Retina (tissue), 1 donor: Measurements from ENCODE around the gene GVQW3.

Source experiments
- DNase-seq: peaks from one replicate; pipeline ENCODE4 v3.0.0-alpha.2; 2016

Gene GVQW3

DNA sequence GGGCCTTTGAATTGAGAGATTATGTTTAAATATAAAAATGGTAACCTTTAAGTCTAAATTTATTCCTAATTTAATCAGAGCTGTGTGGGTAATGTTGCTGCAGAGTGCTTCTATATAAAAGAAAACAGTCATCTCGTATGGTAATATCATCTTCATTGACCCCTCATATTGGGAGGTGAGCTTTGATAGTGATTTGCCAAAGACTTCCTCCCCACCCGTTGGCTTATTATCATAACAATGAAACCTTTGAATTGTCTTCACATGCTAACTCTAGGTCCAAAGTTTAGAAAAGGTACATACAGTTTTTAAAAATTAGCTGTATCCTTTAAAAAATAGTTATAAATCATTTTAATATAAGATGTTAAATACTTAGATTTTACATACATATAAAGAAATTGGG is 67.4 kb downstream of the GVQW3 start:
- DNase-seq: no peak

- no peak for DNase-seq
Observed at GRCh38 chr11:76453248-76453647, 72.1 kb downstream of the GVQW3 start.

GRCh38 chr11:76455331-76455730 is 74.2 kb downstream of the GVQW3 start:
- DNase-seq: no peak

DNA sequence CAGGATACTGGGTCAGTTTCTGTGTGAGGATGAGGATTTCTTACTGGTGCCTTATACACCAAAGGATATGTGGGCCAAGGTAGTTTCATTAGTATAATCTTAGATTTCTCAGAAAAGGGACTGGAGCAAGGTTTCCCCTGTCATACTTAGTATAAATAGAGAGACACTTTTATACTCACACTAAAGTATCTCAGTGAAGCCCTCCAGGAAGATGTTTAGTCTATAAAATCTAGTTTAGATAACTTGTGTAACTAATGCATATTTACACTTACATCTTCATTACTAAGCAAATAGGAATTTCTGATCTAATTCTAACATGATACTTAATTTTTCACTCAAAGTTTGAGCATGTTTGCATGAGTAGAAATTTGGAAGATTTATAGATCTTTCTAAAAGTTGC is 74.8 kb downstream of the GVQW3 start:
- no peak for DNase-seq

GRCh38 chr11:76456571-76456970 is 75.4 kb downstream of the GVQW3 start:
- no peak for DNase-seq
